CD4-positive, alpha-beta T cell treated with Interferon alpha-2 for 1 hour (primary cell): ENCODE measurements around the gene SBK3.
"Not testable (repeated sequence)": the region's sequence is repeated elsewhere in the genome, so short reads cannot be mapped to it uniquely, and the experiment has no call there.

ENCODE experiments used
- DNase-seq, 2 donors: peaks; one replicate each; pipeline ENCODE4 v3.0.0-alpha.2; 2020 to 2022

Gene SBK3

DNA sequence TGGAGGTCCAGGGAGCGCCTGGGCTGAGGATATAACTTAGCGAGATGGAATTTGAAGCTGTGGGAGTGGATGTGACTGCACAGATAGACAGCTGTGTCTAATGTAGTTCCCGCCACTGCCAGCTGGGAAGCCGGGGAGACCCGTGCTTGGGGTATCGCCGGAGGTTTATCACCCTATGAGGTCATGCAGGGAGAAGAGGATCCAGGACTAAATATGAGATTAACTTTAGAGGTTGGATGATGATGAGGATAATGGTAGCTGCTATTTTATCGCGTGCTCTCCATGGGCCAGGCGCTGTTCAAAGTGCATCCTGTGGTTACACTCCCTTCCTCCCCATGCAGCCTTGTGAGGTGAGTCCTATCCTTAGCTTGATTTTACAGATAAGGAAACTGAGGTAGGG, 37.2 kb downstream of the SBK3 start:
- no peak for DNase-seq

- no peak for DNase-seq
Measured at GRCh38 chr19:55504981-55505380, 40.4 kb downstream of the SBK3 start.

- no peak for DNase-seq
Measured at GRCh38 chr19:55504252-55504603, 41.1 kb downstream of the SBK3 start.

GRCh38 chr19:55503502-55504251, 41.7 kb downstream of the SBK3 start:
- peak; percentile 92 to 93 for DNase-seq

- no peak for DNase-seq
Measured at GRCh38 chr19:55503157-55503501, 42.2 kb downstream of the SBK3 start.

DNA sequence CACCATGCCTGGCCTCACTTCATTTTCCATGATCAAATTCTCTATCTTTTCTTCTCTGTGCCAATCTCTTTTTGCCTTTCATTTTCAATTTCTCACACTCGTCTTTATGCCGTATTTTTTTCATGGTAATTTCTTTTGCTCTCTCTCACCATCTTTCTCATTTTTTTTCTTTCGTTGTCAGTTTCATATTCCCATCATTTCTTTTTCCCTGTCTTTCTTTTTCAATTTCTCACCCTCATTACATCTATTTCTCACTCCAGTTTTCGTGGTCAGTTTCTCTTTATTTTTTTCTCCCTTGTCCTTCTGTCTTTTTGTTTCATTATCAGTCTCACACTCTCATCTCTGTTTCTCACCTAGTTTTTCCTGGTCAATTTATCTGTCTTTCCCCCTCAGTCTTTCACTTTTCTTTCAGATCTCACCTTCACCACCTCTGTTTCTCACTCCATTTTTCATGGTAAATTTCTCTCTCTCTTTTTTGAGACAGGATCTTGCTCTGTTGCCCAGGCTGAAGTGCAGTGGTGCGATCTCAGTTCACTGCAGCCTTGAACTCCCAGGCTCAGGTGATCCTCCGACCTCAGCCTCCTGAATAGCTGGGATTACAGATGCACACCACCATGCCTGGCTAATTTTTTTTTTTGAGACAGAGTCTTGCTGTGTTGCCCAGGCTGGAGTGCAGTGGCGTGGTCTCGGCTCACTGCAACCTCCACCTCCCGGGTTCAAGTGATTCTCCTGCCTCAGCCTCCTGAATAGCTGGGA, 43.0 kb downstream of the SBK3 start:
- no peak for DNase-seq

GRCh38 chr19:55500368-55500952, 44.9 kb downstream of the SBK3 start:
- no peak for DNase-seq

GRCh38 chr19:55498246-55498840, 47.0 kb downstream of the SBK3 start:
- DNase-seq, result no peak

DNA sequence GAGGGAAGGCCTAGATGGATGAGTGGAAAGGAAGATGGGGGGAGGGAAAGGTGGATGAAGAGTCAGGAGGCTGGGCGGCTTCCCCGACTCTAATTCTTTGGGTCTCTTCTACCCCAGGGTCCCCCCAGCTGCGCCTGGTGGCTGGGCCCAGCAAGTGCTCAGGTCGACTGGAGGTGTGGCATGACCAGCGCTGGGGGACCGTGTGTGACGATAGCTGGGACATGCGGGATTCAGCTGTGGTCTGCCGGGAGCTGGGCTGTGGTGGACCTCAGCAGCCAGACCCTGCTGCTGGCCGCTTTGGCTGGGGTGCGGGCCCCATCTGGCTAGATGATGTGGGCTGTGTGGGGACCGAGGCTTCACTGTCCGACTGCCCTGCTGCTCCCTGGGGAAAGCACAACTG, 47.6 kb downstream of the SBK3 start:
- DNase-seq, result no peak

GRCh38 chr19:55496820-55497219, 48.5 kb downstream of the SBK3 start:
- not testable (repeated sequence) for DNase-seq

DNA sequence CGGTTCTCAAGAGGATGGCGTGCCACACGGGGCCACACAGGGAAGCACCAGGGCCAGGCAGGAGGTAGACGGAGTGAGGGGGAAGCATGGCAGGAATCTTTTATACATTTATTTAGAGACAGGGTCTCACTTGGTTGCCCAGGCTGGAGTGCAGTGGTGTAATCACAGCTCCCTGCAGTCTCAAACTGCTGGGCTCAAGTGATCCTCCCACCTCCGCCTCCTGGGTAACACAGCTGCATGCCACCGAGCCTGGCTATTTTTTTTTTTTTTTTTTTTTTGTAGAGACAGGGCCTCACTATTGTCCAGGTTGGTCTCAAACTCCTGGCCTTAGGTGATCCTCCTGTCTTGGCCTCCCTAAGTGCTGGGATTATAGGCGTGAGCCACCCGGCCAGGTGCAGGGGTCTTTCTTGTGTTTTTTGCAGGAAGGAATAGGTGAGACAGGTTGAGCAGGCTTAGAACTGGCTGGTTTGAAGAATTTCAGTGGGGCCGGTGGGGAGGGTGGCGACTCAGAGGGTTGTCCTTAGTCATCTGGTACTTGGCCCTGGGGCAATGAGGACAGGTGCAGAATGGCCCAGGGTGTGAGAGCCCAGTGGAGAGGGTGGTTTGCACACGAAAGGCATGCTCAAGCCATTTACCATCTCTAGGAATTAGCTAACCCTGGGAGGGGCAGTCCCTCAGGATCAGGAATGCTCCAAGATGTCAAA, 49.5 kb downstream of the SBK3 start:
- DNase-seq, result no peak

DNA sequence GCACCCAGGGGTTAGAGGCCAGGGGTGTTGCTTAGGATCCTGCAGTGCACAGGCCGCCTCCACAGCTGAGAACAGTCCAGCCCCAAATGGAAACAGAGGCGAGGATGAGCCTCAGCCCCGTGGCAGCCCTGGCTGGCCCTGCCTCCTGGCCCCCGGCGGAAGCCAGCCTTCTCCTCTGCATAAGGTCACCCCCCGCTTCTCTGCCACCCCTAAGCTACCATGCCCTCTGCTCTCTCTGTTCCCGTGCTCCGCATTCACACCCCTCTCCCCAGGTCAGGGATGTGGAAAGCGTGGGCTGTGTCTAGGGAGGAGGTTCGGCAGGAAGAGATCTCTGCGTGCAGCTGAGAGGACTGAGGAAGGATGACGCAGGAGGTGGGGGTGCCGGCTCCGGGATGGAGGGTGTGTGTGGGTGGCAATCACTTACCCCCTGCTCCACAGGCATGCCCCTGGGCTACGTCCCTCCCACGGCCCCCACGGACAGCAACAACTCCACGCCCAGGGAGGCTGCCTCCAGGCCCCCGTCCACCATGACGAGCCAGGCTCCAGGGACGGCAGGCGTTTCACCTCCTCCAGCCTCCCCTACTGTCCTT, 51.1 kb downstream of the SBK3 start:
- no peak for DNase-seq

DNA sequence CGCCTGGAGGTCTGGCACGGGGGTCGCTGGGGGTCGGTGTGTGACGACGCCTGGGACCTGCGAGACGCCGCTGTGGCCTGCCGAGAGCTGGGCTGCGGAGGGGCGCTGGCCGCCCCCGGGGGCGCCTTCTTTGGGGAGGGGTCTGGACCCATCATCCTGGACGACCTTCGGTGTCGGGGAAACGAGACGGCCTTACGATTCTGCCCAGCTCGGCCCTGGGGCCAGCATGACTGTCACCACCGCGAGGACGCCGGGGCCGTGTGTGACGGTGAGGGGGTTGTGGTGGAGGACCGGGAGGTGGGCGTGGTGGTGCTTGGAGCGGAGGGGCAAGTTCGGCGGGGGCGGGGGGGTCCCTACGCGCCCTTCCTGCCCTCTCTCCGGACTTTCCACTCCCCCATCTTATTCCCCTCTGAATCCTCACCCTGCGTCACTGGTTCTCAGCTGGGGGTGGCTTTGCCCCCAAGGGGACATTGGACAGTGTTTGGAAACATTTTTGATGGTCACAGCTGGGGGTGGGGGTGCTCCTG, 51.6 kb downstream of the SBK3 start:
- no peak for DNase-seq

DNA sequence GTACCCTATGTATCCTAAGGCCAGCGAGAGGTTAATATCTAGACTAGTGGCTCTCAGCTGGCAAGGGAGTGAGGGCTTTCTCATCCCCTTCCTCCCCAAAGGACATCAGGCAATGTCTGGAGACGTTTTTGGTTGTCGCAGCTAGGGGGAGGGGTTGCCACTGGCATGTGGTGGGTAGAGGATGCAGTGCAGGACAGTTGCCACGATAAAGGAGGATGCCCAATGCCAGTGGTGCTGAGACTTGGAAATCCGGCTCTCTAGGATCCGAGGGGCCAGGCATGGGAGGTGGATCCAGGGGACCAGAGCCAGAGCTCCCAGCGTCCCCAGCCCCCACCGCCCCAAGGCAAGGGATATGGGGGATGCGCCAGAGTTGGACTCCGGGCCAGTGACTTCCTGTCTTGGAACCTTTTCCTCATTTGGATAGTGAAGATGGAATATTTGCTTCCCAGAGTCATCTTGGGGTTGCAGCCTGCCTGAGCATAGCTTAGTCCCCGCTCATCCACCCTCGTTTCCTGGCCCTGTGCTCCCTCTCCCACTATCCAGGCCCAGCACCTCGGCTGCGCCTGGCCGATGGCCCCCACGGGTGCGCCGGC, 52.2 kb downstream of the SBK3 start:
- DNase-seq, result no peak

- DNase-seq, result no peak
Measured at GRCh38 chr19:55492362-55492944, 52.9 kb downstream of the SBK3 start.

- DNase-seq, result no peak
Measured at GRCh38 chr19:55491546-55492360, 53.6 kb downstream of the SBK3 start.
